ENCODE measurements around the gene ESPNL. TPM values are rescaled to one million over a fixed set of nuclear protein-coding genes. Genes with fewer than 3 reads are reported as not detected.

Gene ESPNL
- total RNA-seq, 1 experiment from 2014 or later, result 1.1 TPM

DNA sequence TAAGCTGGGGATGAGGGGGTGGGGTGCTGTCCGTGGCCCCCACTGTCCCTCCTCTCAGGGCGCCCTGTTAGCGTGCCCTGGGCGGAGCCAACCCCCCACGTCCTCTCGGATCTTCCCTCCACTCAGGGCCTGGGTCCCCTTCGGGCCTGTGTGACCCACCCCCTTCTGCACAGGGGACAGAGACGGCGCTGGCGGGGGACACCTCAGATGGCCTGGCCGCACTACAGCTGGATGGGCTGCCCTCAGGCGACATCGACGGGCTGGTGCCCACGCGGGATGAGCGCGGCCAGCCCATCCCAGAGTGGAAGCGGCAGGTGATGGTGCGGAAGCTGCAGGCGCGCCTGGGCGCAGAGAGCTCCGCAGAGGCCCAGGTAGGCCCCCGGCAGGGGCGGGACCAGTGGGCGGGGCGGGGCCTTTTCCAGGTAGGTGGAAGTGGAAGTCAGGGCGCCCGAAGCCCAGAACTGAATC lies 28.4 kb downstream of the ESPNL start:
- H3K9me3 Mint-ChIP-seq, result no peaks in the 10 kb centered on the region
- TF ChIP-seq NFE2L1 (CRISPR knock-in tag; IDR thresholded peaks at IDR 0.05) (no peak), CREM (CRISPR knock-in tag; IDR thresholded peaks at IDR 0.05) (no peak), TCF7 (CRISPR knock-in tag; IDR thresholded peaks at IDR 0.05; ENCODE audit: low read depth) (no peak), ELF4 (CRISPR knock-in tag; IDR thresholded peaks at IDR 0.05; ENCODE audit: low read depth) (no peak), GABPB1 (CRISPR knock-in tag; IDR thresholded peaks at IDR 0.05) (no peak), RORB (CRISPR knock-in tag; IDR thresholded peaks at IDR 0.05) (no peak), ZBTB21 (CRISPR knock-in tag; IDR thresholded peaks at IDR 0.05; ENCODE audit: borderline replicate concordance) (no peak), JUN (CRISPR knock-in tag; IDR thresholded peaks at IDR 0.05) (no peak)
- TF ChIP-seq, protein P1, sequence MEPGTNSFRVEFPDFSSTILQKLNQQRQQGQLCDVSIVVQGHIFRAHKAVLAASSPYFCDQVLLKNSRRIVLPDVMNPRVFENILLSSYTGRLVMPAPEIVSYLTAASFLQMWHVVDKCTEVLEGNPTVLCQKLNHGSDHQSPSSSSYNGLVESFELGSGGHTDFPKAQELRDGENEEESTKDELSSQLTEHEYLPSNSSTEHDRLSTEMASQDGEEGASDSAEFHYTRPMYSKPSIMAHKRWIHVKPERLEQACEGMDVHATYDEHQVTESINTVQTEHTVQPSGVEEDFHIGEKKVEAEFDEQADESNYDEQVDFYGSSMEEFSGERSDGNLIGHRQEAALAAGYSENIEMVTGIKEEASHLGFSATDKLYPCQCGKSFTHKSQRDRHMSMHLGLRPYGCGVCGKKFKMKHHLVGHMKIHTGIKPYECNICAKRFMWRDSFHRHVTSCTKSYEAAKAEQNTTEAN (CRISPR knock-in tag; IDR thresholded peaks at IDR 0.05), result no peak
- TF ChIP-seq, protein P2, sequence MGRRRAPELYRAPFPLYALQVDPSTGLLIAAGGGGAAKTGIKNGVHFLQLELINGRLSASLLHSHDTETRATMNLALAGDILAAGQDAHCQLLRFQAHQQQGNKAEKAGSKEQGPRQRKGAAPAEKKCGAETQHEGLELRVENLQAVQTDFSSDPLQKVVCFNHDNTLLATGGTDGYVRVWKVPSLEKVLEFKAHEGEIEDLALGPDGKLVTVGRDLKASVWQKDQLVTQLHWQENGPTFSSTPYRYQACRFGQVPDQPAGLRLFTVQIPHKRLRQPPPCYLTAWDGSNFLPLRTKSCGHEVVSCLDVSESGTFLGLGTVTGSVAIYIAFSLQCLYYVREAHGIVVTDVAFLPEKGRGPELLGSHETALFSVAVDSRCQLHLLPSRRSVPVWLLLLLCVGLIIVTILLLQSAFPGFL (CRISPR knock-in tag; IDR thresholded peaks at IDR 0.05; ENCODE audit: borderline replicate concordance), result no peak
- TF ChIP-seq, protein P3, sequence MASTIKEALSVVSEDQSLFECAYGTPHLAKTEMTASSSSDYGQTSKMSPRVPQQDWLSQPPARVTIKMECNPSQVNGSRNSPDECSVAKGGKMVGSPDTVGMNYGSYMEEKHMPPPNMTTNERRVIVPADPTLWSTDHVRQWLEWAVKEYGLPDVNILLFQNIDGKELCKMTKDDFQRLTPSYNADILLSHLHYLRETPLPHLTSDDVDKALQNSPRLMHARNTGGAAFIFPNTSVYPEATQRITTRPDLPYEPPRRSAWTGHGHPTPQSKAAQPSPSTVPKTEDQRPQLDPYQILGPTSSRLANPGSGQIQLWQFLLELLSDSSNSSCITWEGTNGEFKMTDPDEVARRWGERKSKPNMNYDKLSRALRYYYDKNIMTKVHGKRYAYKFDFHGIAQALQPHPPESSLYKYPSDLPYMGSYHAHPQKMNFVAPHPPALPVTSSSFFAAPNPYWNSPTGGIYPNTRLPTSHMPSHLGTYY (CRISPR knock-in tag; IDR thresholded peaks at IDR 0.05), result no peak
- TF ChIP-seq, protein P4, sequence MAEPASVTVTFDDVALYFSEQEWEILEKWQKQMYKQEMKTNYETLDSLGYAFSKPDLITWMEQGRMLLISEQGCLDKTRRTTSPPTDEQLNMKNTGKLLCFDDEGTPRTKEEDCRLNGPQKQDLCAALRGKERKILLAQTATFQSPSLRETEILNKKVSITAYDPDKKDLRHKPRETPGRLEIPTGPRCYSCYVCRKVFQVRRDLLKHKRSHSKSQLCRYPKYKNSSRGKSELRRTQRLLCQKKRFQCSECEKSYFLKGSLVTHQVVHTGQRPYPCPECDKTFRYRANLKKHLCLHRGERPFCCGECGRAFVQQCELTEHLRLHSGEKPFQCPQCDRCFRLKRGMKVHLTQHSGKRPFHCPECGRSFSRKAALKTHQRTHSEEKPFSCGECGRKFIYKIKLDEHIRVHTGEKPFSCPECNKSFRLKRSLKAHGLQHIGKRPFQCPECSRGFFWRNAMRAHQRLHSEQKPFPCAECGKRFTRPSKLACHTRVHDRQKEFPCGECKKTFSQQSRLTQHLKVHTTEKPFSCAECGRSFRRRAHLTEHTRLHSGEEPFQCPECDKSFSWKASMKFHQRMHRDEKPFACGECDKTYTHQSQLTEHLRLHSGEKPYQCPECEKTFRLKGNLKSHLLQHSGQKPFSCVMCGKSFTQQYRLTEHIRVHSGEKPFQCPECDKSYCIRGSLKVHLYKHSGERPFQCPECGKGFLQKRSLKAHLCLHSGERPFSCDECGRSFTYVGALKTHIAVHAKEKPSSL (CRISPR knock-in tag; conservative IDR thresholded peaks at IDR 0.05), result no peak
- TF ChIP-seq, protein P5, sequence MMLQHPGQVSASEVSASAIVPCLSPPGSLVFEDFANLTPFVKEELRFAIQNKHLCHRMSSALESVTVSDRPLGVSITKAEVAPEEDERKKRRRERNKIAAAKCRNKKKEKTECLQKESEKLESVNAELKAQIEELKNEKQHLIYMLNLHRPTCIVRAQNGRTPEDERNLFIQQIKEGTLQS (CRISPR knock-in tag; conservative IDR thresholded peaks at IDR 0.05), result no peak
- TF ChIP-seq, protein P6, sequence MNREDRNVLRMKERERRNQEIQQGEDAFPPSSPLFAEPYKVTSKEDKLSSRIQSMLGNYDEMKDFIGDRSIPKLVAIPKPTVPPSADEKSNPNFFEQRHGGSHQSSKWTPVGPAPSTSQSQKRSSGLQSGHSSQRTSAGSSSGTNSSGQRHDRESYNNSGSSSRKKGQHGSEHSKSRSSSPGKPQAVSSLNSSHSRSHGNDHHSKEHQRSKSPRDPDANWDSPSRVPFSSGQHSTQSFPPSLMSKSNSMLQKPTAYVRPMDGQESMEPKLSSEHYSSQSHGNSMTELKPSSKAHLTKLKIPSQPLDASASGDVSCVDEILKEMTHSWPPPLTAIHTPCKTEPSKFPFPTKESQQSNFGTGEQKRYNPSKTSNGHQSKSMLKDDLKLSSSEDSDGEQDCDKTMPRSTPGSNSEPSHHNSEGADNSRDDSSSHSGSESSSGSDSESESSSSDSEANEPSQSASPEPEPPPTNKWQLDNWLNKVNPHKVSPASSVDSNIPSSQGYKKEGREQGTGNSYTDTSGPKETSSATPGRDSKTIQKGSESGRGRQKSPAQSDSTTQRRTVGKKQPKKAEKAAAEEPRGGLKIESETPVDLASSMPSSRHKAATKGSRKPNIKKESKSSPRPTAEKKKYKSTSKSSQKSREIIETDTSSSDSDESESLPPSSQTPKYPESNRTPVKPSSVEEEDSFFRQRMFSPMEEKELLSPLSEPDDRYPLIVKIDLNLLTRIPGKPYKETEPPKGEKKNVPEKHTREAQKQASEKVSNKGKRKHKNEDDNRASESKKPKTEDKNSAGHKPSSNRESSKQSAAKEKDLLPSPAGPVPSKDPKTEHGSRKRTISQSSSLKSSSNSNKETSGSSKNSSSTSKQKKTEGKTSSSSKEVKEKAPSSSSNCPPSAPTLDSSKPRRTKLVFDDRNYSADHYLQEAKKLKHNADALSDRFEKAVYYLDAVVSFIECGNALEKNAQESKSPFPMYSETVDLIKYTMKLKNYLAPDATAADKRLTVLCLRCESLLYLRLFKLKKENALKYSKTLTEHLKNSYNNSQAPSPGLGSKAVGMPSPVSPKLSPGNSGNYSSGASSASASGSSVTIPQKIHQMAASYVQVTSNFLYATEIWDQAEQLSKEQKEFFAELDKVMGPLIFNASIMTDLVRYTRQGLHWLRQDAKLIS (CRISPR knock-in tag; IDR thresholded peaks at IDR 0.05; ENCODE audit: borderline replicate concordance), result no peak
- TF ChIP-seq, protein P7, sequence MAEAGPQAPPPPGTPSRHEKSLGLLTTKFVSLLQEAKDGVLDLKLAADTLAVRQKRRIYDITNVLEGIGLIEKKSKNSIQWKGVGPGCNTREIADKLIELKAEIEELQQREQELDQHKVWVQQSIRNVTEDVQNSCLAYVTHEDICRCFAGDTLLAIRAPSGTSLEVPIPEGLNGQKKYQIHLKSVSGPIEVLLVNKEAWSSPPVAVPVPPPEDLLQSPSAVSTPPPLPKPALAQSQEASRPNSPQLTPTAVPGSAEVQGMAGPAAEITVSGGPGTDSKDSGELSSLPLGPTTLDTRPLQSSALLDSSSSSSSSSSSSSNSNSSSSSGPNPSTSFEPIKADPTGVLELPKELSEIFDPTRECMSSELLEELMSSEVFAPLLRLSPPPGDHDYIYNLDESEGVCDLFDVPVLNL (CRISPR knock-in tag; IDR thresholded peaks at IDR 0.05; ENCODE audit: borderline replicate concordance, low read depth), result no peak
- TF ChIP-seq, protein P8, sequence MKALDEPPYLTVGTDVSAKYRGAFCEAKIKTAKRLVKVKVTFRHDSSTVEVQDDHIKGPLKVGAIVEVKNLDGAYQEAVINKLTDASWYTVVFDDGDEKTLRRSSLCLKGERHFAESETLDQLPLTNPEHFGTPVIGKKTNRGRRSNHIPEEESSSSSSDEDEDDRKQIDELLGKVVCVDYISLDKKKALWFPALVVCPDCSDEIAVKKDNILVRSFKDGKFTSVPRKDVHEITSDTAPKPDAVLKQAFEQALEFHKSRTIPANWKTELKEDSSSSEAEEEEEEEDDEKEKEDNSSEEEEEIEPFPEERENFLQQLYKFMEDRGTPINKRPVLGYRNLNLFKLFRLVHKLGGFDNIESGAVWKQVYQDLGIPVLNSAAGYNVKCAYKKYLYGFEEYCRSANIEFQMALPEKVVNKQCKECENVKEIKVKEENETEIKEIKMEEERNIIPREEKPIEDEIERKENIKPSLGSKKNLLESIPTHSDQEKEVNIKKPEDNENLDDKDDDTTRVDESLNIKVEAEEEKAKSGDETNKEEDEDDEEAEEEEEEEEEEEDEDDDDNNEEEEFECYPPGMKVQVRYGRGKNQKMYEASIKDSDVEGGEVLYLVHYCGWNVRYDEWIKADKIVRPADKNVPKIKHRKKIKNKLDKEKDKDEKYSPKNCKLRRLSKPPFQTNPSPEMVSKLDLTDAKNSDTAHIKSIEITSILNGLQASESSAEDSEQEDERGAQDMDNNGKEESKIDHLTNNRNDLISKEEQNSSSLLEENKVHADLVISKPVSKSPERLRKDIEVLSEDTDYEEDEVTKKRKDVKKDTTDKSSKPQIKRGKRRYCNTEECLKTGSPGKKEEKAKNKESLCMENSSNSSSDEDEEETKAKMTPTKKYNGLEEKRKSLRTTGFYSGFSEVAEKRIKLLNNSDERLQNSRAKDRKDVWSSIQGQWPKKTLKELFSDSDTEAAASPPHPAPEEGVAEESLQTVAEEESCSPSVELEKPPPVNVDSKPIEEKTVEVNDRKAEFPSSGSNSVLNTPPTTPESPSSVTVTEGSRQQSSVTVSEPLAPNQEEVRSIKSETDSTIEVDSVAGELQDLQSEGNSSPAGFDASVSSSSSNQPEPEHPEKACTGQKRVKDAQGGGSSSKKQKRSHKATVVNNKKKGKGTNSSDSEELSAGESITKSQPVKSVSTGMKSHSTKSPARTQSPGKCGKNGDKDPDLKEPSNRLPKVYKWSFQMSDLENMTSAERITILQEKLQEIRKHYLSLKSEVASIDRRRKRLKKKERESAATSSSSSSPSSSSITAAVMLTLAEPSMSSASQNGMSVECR (CRISPR knock-in tag; IDR thresholded peaks at IDR 0.05; ENCODE audit: borderline replicate concordance), result no peak
- peak; percentile 80 for DNase-seq (ENCODE audit: low spot score)
- ChIA-PET CTCF (interaction anchor here (0.6 to 2.7 kb wide), 10 partner anchors 8 to 557 kb away, joined by 3 to 41 read pairs (median 6); partner anchors contain the start of genes KLHL30 and SCLY), POLR2A (no interaction called here)
- H3K27me3 Mint-ChIP-seq (ENCODE audit: low read depth), result no peaks in the 10 kb centered on the region
- H3K4me3 Mint-ChIP-seq, result no peak overlapping the region
- peak; percentile 80 for ATAC-seq
- no peaks in the 10 kb centered on the region for H3K4me1 Mint-ChIP-seq
- H3K27ac Mint-ChIP-seq, result no peak overlapping the region
- no peaks in the 10 kb centered on the region for H3K36me3 Mint-ChIP-seq

Measured in WTC11 (cell line).